T-helper 2 cell treated with Interferon-gamma antibody and Interleukin-4, amounts not matched to agents 100 ng/mL and 5 ng/mL, for 36 hours (primary cell): ENCODE measurements around the gene ARHGEF26. TPM values are rescaled to one million over a fixed set of nuclear protein-coding genes. Genes with fewer than 3 reads are reported as not detected.

Experiments used
- intact Hi-C: fragments of 100-400 bp; cut with micrococcal nuclease; formaldehyde crosslinking; loops from one replicate; pipeline ENCODE4 v1.15.1; 2023
- total RNA-seq: library from RNA; stranded (reverse); gene quantifications from 2 replicates; pipeline ENCODE4 v1.2.3, GENCODE V29; 2022

Gene ARHGEF26
- total RNA-seq, 1 donor from 2014 or later: 0.09 TPM

DNA sequence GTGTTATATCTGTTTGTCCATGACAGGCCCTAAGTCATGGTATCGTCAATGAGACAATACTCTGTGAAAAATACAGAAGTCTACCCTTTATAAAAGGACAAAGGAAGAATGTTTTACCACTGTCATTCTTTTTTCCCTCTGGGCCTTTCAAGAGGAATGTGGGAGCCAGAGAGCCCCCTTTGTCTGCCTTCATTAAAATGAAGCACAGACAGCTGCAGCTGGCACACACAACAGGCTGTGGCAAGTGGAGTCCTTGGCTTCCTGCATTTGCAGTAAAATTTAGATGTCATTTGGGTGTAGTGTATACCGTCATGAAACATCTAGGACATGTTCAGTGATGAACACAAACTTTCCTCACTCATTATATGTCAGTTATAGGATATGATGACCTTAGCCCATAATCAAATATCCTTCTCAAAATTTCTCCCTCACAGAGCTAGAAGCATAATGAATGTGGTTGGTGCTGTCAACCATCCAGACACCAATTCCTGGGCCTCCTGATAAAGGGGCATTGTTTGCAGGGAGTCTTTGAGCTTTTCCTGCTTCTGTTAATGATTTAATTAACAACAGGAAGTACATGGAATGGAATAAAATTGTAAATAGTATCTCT is 126.7 kb downstream of the ARHGEF26 start:
- intact Hi-C loops: no loop called here

DNA sequence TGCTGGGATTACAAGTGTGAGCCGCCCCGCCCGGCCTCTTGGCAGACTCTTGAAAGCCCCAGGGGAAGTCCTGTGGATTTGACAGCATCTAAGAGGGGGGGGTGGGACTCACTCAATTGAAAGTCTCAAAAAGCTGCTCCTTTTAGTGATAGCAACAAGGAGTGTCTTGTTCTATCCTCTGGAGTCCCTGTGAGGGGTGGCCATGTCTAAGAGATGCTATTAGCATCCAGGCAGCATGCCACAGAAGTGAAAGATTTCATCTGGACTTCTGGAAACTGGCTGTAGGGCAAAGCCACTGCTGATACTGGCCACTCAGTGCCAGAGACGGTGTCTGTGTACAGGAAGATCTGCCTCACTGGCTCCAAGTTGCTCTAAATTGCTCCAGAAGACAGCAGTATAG is 129.1 kb downstream of the ARHGEF26 start:
- intact Hi-C loops: loop anchor here (5.0 to 10.0 kb wide), 2 partner anchors 125 to 1208 kb away; partner anchors contain the start of gene ARHGEF26

GRCh38 chr3:154251610-154252009 is 130.4 kb downstream of the ARHGEF26 start:
- intact Hi-C loops: loop anchor here (5.0 to 10.0 kb wide), 2 partner anchors 127 to 1209 kb away; partner anchors contain the start of gene ARHGEF26

DNA sequence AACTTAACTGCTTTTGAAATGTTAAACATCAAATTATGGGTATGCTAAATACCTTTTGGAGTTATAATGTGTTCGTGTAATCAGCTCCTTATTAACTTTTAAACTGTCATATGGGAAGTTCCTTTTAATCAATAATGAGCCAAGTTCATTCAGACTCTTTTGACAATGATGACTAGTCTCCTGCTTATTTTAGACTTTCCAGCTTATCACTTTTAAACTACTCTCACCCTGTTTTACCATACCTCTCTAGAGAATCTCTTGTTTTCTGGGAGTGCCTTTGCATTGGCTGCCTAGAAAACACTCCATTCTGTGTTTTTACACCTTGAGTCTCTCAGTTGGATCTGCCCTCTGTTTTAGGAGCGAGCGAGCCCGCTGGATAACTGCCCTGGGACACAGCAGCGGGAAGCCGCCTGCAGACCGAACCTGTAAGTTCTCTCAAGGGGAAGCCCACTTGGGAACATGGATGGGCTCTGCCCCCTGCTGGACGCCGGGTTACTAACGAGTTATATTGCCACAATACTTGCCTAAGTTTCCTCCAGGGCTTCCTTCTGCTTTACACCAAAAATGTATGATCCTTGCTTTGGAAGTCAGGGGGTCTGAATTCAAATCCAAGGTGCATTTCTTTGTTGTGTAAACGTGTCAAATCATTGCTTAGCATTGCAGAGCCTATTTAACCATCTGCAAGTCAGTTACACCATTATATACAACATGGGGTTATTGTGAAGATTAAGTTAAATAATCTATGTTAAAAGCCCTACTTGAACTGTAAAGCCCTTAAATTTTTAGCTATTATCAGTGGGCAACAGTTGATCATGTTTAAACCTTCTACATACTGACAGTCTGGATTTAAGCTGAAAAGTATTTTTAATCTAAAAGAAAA is 131.8 kb downstream of the ARHGEF26 start:
- intact Hi-C loops: loop anchor here (1.0 to 10.0 kb wide), 5 partner anchors 128 to 1227 kb away; partner anchors contain the start of gene ARHGEF26

DNA sequence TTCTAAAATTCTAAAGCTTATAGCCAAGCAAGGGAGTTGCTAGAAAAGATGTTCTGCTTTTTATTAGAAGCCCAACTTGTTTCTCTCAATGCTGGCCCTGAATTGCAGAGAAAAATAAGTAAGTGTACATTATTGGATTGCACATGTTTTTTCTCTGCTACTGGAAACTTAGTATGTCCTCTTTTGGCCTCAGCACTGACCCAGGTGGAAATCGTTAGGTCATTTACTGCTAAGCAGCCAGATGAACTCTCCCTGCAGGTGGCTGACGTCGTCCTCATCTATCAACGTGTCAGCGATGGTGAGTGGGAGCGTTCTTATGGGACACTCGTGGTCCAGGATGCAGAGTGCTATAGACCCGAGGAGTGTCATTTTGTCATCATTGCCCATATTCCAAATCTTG is 133.3 kb downstream of the ARHGEF26 start:
- intact Hi-C loops: loop anchor here (5.0 to 10.0 kb wide), 2 partner anchors 130 to 1212 kb away; partner anchors contain the start of gene ARHGEF26

- intact Hi-C loops: no loop called here
These were observed 152.2 kb downstream of the ARHGEF26 start for GRCh38 chr3:154273381-154273780.

DNA sequence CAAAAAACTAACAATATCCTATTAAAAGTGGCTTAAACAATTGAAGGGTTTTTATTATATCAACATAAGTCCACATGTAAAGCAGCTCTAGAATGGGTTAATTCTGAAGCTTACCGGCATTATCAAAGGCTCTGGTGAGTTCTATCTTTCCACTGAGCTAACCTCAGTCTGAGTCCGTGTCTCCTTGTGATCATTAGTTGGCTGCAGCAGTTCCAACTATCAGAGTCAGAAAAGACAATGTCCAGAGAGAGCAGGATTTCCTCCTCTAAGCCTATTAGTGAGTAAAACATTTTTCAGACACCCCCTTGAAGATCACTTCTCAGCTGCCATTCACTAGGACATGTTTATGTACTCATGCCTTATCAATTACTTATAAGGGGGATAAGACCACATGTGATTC is 153.2 kb downstream of the ARHGEF26 start:
- intact Hi-C loops: no loop called here

GRCh38 chr3:154275292-154275691 is 154.1 kb downstream of the ARHGEF26 start:
- intact Hi-C loops: no loop called here

- intact Hi-C loops: no loop called here
These were observed 154.8 kb downstream of the ARHGEF26 start for GRCh38 chr3:154275965-154276364.

DNA sequence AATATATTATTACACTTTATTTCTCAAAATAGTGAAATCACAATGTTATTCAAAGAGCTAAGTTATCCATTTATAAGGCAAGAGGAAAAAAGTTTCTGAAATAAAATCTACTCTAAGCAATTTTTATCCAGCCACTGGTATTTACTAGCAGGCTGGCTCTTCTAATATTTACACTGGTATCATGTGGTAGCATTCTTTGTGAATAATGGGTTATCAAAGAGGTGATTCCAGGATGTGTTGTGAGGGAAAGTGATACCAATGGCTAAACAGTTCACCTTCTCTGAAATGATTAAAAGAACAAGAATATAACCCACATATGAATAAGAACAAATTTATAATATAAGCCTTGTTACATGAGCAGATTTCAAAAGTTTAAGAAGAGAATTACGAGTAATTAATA is 159.0 kb downstream of the ARHGEF26 start:
- intact Hi-C loops: no loop called here

- intact Hi-C loops: no loop called here
These were observed 164.0 kb downstream of the ARHGEF26 start for GRCh38 chr3:154285221-154285620.

- intact Hi-C loops: no loop called here
These were observed 169.0 kb downstream of the ARHGEF26 start for GRCh38 chr3:154290187-154290586.

DNA sequence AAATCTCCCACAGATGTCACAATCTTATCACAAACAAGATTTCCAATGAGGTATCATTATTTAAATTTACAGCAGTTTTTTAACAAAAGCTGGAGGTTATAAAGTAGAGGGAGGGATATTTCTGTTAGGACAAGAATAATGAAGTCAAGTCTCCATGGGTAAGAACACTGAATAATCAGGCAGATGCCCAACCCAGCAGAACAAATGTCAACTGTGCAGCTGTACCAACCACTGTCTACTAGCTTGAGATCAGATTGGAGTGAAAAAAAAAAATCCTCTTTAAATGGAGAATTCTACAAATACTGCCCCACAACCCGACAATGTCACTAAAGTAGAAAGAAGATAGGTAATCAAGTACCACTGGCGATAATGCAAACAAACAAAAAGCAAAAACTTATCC is 172.8 kb downstream of the ARHGEF26 start:
- intact Hi-C loops: no loop called here

- intact Hi-C loops: no loop called here
These were observed 180.4 kb downstream of the ARHGEF26 start for GRCh38 chr3:154301561-154301960.

DNA sequence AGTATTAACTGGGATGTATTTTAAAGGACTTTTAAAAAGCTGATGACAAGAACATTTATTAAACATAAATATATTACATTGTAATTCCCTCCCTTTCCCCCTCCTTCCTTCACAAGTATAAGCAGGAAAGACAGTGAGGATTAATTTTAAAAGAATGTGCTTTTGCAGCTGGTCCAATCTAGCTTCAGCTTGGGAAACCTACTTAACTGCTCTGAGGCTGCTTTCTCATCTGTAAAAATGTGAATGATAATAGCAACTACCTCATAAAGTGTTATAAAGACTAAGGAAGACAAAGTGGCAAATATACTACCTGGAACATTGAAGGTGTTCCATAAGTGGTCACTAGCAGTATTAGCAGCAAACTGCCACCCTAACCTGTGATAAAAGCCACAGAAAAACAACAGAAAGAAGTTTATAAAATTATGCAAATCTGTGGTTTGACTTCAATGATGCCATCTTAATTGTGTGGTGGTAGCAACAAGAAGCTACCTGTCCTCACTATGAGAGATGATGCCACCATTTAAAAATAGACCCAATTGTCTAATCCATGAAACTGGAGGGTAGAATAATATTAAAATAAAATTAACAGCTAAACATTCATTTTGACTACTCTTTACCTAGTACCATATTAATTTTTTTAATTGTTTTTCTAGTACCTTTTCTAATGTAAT is 183.1 kb downstream of the ARHGEF26 start:
- intact Hi-C loops: no loop called here

- intact Hi-C loops: no loop called here
These were observed 183.7 kb downstream of the ARHGEF26 start for GRCh38 chr3:154304936-154305335.

- intact Hi-C loops: no loop called here
These were observed 186.2 kb downstream of the ARHGEF26 start for GRCh38 chr3:154307363-154307762.

Other genes starting within 250 kb of the ARHGEF26 start
- 71.1 and 81.9 TPM in 2 replicates for gene DHX36, start 203.1 kb downstream of the ARHGEF26 start, total RNA-seq